ENCODE measurements around the gene CHRD.
A peak's percentile ranks its signal among the peaks of the same experiment; 100 is the strongest.

Gene CHRD

DNA sequence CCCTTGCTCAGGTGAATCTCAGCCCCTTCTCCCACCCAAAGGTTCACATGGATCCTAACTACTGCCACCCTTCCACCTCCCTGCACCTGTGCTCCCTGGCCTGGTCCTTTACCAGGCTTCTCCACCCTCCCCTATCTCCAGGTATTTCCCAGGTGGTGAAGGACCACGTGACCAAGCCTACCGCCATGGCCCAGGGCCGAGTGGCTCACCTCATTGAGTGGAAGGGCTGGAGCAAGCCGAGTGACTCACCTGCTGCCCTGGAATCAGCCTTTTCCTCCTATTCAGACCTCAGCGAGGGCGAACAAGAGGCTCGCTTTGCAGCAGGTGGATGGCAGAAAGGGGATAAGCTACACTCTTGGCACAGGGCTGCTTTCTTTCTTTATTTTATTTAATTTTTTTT, 37.9 kb upstream of the CHRD start:
- TF ChIP-seq, protein P1, sequence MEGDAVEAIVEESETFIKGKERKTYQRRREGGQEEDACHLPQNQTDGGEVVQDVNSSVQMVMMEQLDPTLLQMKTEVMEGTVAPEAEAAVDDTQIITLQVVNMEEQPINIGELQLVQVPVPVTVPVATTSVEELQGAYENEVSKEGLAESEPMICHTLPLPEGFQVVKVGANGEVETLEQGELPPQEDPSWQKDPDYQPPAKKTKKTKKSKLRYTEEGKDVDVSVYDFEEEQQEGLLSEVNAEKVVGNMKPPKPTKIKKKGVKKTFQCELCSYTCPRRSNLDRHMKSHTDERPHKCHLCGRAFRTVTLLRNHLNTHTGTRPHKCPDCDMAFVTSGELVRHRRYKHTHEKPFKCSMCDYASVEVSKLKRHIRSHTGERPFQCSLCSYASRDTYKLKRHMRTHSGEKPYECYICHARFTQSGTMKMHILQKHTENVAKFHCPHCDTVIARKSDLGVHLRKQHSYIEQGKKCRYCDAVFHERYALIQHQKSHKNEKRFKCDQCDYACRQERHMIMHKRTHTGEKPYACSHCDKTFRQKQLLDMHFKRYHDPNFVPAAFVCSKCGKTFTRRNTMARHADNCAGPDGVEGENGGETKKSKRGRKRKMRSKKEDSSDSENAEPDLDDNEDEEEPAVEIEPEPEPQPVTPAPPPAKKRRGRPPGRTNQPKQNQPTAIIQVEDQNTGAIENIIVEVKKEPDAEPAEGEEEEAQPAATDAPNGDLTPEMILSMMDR (conservative IDR thresholded peaks at IDR 0.05; ENCODE audit: low read length), result no peak
- no peak for DNase-seq (ENCODE audit: low read depth)
- no peak overlapping the region for H3K4me3 ChIP-seq (ENCODE audit: low read length)

DNA sequence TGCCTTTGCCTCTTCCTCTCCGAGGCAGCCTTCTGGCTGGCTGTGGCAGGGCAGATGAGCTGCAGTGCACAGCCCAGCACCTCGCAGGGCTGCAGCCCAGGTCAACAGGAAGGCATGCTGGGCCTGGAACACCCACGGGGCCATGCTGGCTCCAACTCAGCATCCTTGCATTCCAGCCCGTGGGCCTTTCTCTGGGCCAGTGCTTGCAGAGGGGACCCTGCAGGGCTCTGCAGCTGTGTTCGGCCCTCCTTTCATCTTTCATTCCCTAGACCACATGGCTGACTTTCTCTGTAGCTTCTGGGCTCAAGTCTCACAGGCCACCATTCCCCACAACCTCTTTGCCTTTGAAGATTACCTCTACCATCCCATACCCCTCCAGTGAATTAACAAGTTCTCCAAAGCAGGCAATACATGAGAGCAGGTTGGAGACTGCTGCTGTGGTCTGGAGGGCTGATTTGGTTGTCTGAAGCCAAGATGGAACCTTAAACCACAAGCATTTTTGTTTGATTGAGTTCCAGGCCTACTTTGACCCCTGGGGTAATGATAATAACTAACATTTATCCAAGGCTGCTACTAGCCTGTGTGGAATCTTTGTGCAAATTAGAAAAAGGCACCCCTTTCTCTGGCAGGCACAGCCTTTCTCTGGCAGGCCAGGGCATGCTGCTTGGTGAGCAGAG, 36.5 kb upstream of the CHRD start:
- H3K4me3 ChIP-seq (ENCODE audit: low read length), result no peak overlapping the region
- TF ChIP-seq, protein P1 (conservative IDR thresholded peaks at IDR 0.05; ENCODE audit: low read length), result no peak
- no peak for DNase-seq (ENCODE audit: low read depth)

DNA sequence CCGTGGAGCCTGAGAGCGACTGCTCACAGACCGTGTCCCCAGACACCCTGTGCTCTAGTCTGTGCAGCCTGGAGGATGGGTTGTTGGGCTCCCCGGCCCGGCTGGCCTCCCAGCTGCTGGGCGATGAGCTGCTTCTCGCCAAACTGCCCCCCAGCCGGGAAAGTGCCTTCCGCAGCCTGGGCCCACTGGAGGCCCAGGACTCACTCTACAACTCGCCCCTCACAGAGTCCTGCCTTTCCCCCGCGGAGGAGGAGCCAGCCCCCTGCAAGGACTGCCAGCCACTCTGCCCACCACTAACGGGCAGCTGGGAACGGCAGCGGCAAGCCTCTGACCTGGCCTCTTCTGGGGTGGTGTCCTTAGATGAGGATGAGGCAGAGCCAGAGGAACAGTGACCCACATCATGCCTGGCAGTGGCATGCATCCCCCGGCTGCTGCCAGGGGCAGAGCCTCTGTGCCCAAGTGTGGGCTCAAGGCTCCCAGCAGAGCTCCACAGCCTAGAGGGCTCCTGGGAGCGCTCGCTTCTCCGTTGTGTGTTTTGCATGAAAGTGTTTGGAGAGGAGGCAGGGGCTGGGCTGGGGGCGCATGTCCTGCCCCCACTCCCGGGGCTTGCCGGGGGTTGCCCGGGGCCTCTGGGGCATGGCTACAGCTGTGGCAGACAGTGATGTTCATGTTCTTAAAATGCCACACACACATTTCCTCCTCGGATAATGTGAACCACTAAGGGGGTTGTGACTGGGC, 35.1 kb upstream of the CHRD start:
- TF ChIP-seq, protein P1 (conservative IDR thresholded peaks at IDR 0.05; ENCODE audit: low read length), result no peak
- H3K4me3 ChIP-seq (ENCODE audit: low read length), result no peak overlapping the region
- no peak for DNase-seq (ENCODE audit: low read depth)

DNA sequence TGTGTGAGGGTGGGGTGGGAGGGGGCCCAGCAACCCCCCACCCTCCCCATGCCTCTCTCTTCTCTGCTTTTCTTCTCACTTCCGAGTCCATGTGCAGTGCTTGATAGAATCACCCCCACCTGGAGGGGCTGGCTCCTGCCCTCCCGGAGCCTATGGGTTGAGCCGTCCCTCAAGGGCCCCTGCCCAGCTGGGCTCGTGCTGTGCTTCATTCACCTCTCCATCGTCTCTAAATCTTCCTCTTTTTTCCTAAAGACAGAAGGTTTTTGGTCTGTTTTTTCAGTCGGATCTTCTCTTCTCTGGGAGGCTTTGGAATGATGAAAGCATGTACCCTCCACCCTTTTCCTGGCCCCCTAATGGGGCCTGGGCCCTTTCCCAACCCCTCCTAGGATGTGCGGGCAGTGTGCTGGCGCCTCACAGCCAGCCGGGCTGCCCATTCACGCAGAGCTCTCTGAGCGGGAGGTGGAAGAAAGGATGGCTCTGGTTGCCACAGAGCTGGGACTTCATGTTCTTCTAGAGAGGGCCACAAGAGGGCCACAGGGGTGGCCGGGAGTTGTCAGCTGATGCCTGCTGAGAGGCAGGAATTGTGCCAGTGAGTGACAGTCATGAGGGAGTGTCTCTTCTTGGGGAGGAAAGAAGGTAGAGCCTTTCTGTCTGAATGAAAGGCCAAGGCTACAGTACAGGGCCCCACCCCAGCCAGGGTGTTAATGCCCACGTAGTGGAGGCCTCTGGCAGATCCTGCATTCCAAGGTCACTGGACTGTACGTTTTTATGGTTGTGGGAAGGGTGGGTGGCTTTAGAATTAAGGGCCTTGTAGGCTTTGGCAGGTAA, 34.3 kb upstream of the CHRD start:
- TF ChIP-seq, protein P1 (conservative IDR thresholded peaks at IDR 0.05; ENCODE audit: low read length), result peak; percentile 63
- H3K4me3 ChIP-seq (ENCODE audit: low read length), result no peak overlapping the region
- peak; percentile 72 for DNase-seq (ENCODE audit: low read depth)

DNA sequence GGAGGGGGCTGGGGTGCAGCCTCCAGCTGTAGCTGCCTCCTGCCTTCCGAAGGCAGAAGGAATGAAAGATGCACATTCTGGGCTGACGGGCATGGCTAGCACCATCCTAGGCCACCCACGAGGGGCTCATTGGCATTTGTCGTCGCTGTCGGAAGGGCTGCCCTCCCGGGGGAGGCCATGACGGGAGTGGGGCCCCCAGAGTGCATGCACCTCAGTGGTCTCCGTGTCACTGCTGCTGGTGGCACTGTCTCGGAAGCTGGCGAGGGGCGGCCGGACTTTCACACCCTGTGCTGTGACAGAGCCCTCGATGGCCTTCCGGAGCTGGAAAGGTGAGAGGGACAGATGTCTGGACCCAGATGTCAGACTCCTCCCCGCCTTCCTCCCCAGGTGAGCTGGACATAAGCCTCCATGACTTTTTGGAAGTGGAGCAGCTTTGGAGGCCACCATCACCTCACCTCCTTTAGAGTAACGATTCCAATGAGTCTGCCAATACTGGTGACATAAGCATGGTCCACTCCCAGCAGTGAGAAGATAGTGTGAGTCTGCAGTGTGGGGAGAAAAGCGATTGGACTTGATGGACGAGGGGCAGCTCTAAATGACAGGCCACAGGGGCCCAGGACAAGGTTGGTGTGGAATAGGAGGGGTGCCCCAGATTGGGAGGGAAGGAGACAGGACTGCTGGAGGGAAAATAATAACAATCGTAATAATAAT, 33.2 kb upstream of the CHRD start:
- no peak for DNase-seq (ENCODE audit: low read depth)
- TF ChIP-seq, protein P1 (conservative IDR thresholded peaks at IDR 0.05; ENCODE audit: low read length), result no peak
- no peak overlapping the region for H3K4me3 ChIP-seq (ENCODE audit: low read length)

DNA sequence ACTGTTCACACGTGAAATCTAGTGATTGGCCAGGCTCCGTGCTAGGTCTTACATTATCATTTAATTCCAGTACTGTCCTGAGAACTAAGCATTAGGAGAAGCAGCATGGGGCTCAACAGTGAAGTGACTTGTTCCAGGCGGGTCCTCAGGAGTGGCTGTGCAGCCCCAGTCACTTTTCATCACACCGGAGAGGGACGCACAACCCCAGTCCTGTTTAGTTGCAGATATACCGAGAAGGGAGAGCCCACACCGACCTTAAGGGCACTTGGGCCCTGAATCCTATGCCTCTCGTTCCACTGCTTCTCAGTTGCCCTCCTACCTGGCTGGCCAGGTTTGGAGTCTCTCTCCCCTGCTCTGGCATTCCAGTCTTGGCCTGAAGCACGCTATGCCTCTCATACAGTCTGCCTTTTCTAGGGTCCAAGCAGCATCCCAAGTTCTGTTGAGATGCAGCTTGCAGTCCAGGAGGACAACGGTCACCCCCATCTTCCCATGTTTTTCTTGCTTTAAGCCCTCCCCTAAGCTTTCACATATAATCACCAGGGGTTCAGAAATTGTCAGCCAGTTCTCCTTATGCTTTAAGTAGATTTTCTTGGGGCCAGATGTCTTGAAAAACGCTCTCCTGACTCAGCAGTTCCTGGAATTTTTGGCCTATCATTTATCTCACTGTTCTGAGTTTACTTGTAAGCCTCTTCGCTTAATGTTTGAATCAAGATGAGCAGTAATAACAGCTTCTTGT, 32.4 kb upstream of the CHRD start:
- DNase-seq (ENCODE audit: low read depth), result peak; percentile 60
- TF ChIP-seq, protein P1 (conservative IDR thresholded peaks at IDR 0.05; ENCODE audit: low read length), result no peak
- no peak overlapping the region for H3K4me3 ChIP-seq (ENCODE audit: low read length)
